Gastroesophageal sphincter (tissue), 4 donors: ENCODE results near the gene APPL2. TPM values are rescaled to one million over a fixed set of nuclear protein-coding genes. Genes with fewer than 3 reads are reported as not detected.

Experiments
- ATAC-seq: fragments of 150-250 bp; one replicate; pipeline ENCODE4 v1.9.1; 2016; ENCODE audit warnings: mild to moderate bottlenecking, moderate library complexity
- H3K27ac ChIP-seq, 4 donors: fragments of 200-600 bp; sonication (generic) in 3 of 4; 1 replicate in 3 of 4; 2 replicates in 1 of 4; pipeline ENCODE4 v1.5.1; 2016 to 2019
- H3K27me3 ChIP-seq: fragments of 200-600 bp; sonication (generic); one replicate; pipeline ENCODE4 v1.5.1; 2019
- H3K36me3 ChIP-seq, 2 donors: fragments of 200-600 bp; sonication (generic); one replicate each; pipeline ENCODE4 v1.5.1; 2019; ENCODE audit warnings: control low read depth in 1 of 2
- H3K4me1 ChIP-seq, 3 donors: fragments of 200-600 bp; sonication (generic); 1 replicate in 2 of 3; 2 replicates in 1 of 3; pipeline ENCODE4 v1.5.1; 2016 to 2019; ENCODE audit warnings: control low read depth in 2 of 3
- H3K4me3 ChIP-seq, 2 donors: fragments of 200-600 bp; sonication (generic); one replicate each; pipeline ENCODE4 v1.5.1; 2019; ENCODE audit warnings: mild to moderate bottlenecking in 1 of 2, moderate library complexity in 1 of 2
- H3K9me3 ChIP-seq, 3 donors: fragments of 200-600 bp; sonication (generic); one replicate each; pipeline ENCODE4 v1.5.1; 2017 to 2019; ENCODE audit warnings: control low read depth in 2 of 3
- EP300 ChIP-seq: sonication (generic); formaldehyde crosslinking; IDR thresholded peaks from one replicate; pipeline ENCODE4 v1.6.1; 2017; ENCODE audit warnings: antibody characterized with exemption, mild to moderate bottlenecking
- POLR2A ChIP-seq, 2 donors: fragments of 450-650 bp; IDR thresholded peaks; one replicate each; pipeline ENCODE4 v1.6.1; 2017; ENCODE audit warnings: antibody characterized with exemption in 2 of 2, mild to moderate bottlenecking in 2 of 2, moderate library complexity in 1 of 2
- POLR2AphosphoS5 ChIP-seq: sonication (generic); formaldehyde crosslinking; IDR thresholded peaks from one replicate; pipeline ENCODE4 v1.6.1; 2017; ENCODE audit warnings: antibody characterized with exemption
- WGBS, 2 donors: methylation state at CpG; one replicate each; pipeline ENCODE4 v1.1.5; 2018; ENCODE audit warnings: low coverage in 1 of 2; 5-methylcytosine and 5-hydroxymethylcytosine counted together
- total RNA-seq, 4 donors: library from RNA; depleted of rRNA; stranded (reverse); fragments of >200 nt; gene quantifications; one replicate each; pipeline ENCODE4 v1.1.0, GENCODE V29; 2016
- TF ChIP-seq, protein P1 (sequence below), 4 experiments: fragments of 200-600 bp in 2 of 4; fragments of 450-650 bp in 2 of 4; sonication (generic) in 1 of 4; IDR thresholded peaks; one replicate each; pipeline ENCODE4 v1.5.1; 2017 to 2019; ENCODE audit warnings: antibody characterized with exemption in 4 of 4, mild to moderate bottlenecking in 2 of 4, moderate library complexity in 2 of 4

Gene APPL2
- total RNA-seq, 4 donors from 2014 or later: 17.0 to 32.4 (median 23.4) TPM

DNA sequence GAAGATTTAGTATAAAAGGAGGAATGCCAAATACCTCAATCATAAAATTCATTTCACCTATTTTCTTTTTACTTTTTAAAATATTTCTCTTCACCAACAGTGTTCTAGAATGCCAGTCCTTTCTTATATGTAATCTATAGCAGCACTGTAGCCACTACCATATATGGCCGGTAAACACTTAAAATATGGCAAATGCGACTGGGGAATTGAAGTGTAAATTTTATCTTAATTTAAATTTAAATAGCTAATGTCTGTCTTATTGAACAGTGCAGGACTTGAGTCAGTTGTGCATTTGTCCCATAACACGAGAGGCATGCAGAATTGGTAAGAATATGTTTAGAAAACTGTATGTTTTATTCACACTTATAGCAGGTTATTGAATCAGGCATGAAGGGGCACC, 78.4 kb downstream of the APPL2 start:
- TF ChIP-seq POLR2A (IDR thresholded peaks at IDR 0.05) (no peak), POLR2AphosphoS5 (no peak), EP300 (no peak)
- TF ChIP-seq, protein P1, sequence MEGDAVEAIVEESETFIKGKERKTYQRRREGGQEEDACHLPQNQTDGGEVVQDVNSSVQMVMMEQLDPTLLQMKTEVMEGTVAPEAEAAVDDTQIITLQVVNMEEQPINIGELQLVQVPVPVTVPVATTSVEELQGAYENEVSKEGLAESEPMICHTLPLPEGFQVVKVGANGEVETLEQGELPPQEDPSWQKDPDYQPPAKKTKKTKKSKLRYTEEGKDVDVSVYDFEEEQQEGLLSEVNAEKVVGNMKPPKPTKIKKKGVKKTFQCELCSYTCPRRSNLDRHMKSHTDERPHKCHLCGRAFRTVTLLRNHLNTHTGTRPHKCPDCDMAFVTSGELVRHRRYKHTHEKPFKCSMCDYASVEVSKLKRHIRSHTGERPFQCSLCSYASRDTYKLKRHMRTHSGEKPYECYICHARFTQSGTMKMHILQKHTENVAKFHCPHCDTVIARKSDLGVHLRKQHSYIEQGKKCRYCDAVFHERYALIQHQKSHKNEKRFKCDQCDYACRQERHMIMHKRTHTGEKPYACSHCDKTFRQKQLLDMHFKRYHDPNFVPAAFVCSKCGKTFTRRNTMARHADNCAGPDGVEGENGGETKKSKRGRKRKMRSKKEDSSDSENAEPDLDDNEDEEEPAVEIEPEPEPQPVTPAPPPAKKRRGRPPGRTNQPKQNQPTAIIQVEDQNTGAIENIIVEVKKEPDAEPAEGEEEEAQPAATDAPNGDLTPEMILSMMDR (IDR thresholded peaks at IDR 0.05): no peak
- no peak for ATAC-seq
- H3K27ac ChIP-seq: no peak overlapping the region
- no peaks in the 10 kb centered on the region for H3K9me3 ChIP-seq
- H3K4me3 ChIP-seq: no peak overlapping the region
- WGBS, 2 donors: 97% methylated on average over 3 of the region's 3 CpGs
- H3K4me1 ChIP-seq: no peaks in the 10 kb centered on the region
- no peaks in the 10 kb centered on the region for H3K27me3 ChIP-seq
- H3K36me3 ChIP-seq: peaks cover 4 to 93% of the 10 kb centered on the region in 2 donors

DNA sequence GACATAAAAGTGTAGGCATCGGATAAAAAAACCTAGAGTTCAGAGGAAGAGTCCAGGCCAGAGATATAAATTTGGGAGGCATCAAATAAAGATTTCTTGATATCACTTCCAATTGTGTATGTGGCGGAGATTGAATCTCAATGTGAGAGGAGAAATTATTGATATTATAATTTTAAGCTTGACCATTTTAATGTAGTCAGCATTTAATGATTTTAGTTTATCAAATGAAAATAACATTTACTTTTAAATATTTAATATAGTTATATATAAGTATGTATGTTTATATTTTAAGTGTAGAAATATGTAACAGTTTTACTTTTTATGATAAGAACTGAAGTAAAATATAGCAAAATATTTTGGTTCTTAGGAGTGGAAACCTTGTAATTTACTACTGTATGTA, 79.7 kb downstream of the APPL2 start:
- ATAC-seq: no peak
- 92 to 94% methylated on average over 2 of the region's 2 CpGs for WGBS, 2 donors
- Histone ChIP-seq H3K4me1 (no peaks in the 10 kb centered on the region), H3K27ac (no peak overlapping the region), H3K36me3 (peaks cover 4 to 95% of the 10 kb centered on the region in 2 donors), H3K27me3 (no peaks in the 10 kb centered on the region), H3K4me3 (no peak overlapping the region), H3K9me3 (no peaks in the 10 kb centered on the region)
- TF ChIP-seq POLR2A (IDR thresholded peaks at IDR 0.05) (no peak), EP300 (no peak), POLR2AphosphoS5 (no peak)
- TF ChIP-seq, protein P1 (IDR thresholded peaks at IDR 0.05): no peak

DNA sequence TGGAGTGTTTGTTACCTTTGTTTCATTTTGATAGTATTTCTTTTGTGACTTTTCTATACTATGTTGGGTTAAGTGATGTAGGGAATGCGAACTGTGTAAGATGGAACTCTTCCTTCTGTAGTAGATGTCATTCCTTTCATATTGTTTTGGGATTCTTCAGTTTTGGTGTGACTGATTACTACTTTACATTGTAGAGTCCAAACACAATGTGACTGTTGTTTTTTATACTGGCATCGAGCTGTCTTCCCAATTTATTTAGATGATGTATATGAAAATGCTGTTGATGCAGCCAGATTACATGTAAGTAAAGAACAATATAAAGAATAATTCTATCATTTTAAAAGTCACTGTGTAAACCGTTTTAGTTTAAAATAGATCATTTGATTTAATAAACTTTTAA, 93.7 kb downstream of the APPL2 start:
- no peaks in the 10 kb centered on the region for H3K4me1 ChIP-seq
- no peak for ATAC-seq
- H3K4me3 ChIP-seq: no peak overlapping the region
- H3K27ac ChIP-seq: no peak overlapping the region
- TF ChIP-seq, protein P1 (IDR thresholded peaks at IDR 0.05): no peak
- TF ChIP-seq POLR2A (IDR thresholded peaks at IDR 0.05) (no peak), EP300 (no peak), POLR2AphosphoS5 (no peak)
- H3K27me3 ChIP-seq: no peaks in the 10 kb centered on the region
- 87 to 92% methylated on average over 3 of the region's 3 CpGs for WGBS, 2 donors
- H3K36me3 ChIP-seq: peaks cover 3 to 71% of the 10 kb centered on the region in 2 donors
- no peaks in the 10 kb centered on the region for H3K9me3 ChIP-seq

DNA sequence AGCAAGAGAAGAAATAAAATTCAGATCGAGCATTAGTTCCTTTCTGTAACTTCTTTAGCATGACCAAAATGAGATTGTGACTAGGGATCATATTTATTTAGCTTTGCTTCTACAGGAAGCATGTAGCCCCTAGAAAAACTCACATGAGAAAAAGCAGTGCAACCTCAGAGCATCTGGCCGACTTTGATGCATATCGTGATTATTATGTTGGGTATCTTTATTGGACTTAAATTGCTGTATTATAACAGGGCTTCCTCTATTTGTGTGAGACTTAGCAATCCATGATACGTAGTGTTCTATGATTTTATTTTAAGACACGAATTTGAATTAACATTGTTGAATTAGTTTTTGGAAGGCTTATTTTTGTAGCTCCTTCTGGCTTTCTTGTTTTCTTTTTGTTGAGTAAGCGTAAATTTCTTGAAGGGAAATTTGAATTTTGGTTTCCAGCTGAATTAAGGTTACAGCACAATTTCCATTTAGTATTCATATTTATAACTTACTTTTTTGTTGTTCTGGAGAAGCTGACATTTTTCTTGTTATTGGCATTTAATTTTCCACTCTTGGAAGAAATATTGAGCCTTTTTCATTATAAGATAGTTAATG, 94.6 kb downstream of the APPL2 start:
- TF ChIP-seq POLR2A (IDR thresholded peaks at IDR 0.05) (no peak), EP300 (no peak), POLR2AphosphoS5 (no peak)
- TF ChIP-seq, protein P1 (IDR thresholded peaks at IDR 0.05): no peak
- Histone ChIP-seq H3K4me3 (no peak overlapping the region), H3K27me3 (no peaks in the 10 kb centered on the region), H3K27ac (no peak overlapping the region), H3K4me1 (no peaks in the 10 kb centered on the region), H3K9me3 (no peaks in the 10 kb centered on the region), H3K36me3 (peaks cover 0 to 71% of the 10 kb centered on the region in 2 donors)
- no peak for ATAC-seq
- WGBS, 2 donors: 80 to 85% methylated on average over 5 to 6 of the region's 6 CpGs

DNA sequence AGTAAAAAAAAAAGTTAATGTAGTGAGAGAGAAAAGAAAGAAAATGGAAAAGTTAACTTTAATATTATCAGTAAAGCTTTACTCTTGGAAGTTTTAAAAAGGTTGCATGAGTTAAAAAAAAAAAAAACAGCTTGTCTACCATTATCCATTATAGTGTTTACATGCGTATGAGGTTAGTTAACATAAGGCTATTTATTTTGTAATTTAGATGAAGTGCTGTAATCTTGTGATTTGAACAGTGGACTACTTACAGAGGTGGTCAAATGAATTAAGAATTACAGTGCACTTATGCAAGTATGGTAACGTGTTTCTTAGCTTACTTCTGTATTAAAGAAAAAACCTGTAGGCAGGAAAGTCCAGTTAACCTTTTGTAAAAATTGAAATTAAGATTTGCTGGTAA, 97.7 kb downstream of the APPL2 start:
- ATAC-seq: no peak
- TF ChIP-seq POLR2A (IDR thresholded peaks at IDR 0.05) (no peak), POLR2AphosphoS5 (no peak), EP300 (no peak)
- TF ChIP-seq, protein P1 (IDR thresholded peaks at IDR 0.05): no peak

More for the DNA sequence above, 97.7 kb downstream of the APPL2 start:
- Histone ChIP-seq H3K4me3 (no peak overlapping the region), H3K9me3 (no peaks in the 10 kb centered on the region), H3K27me3 (no peaks in the 10 kb centered on the region), H3K27ac (no peak overlapping the region), H3K4me1 (no peaks in the 10 kb centered on the region), H3K36me3 (peaks cover 0 to 75% of the 10 kb centered on the region in 2 donors)
- 55 to 56% methylated on average over 2 of the region's 2 CpGs for WGBS, 2 donors
